GM23248 (cell line): ENCODE results near the gene YPEL4. TPM values are rescaled to one million over a fixed set of nuclear protein-coding genes. Genes with fewer than 3 reads are reported as not detected.
"Not testable (repeated sequence)": the region's sequence is repeated elsewhere in the genome, so short reads cannot be mapped to it uniquely, and the experiment has no call there.

Experiments
- DNase-seq: peaks from one replicate; pipeline ENCODE4 v3.0.0-alpha.2; 2015
- H2AFZ ChIP-seq: fragments of 200-600 bp; sonication (generic); 2 replicates; pipeline ENCODE4 v1.6.1; 2016; ENCODE audit warnings: antibody characterized with exemption
- H3F3A ChIP-seq: fragments of 200-600 bp; sonication (generic); 2 replicates; pipeline ENCODE4 v1.6.1; 2016; ENCODE audit warnings: mild to moderate bottlenecking, antibody characterized with exemption, mixed run types; ENCODE audit not compliant: insufficient read depth
- H3K27ac ChIP-seq: fragments of 200-600 bp; sonication (generic); 2 replicates; pipeline ENCODE4 v1.5.1; 2016; ENCODE audit warnings: mild to moderate bottlenecking
- H3K27me3 ChIP-seq: fragments of 200-600 bp; sonication (generic); replicated peaks from 2 replicates; pipeline ENCODE4 v1.6.1; 2016; ENCODE audit warnings: mild to moderate bottlenecking; ENCODE audit not compliant: insufficient read depth
- H3K36me3 ChIP-seq: fragments of 200-600 bp; sonication (generic); 2 replicates; pipeline ENCODE4 v1.6.1; 2016; ENCODE audit warnings: low read depth, mild to moderate bottlenecking
- H3K4me1 ChIP-seq: fragments of 200-600 bp; sonication (generic); 2 replicates; pipeline ENCODE4 v1.6.1; 2016; ENCODE audit warnings: mild to moderate bottlenecking; ENCODE audit not compliant: insufficient read depth
- H3K4me2 ChIP-seq: fragments of 200-600 bp; sonication (generic); one replicate; pipeline ENCODE4 v1.6.1; 2016; ENCODE audit warnings: mild to moderate bottlenecking; ENCODE audit not compliant: unreplicated experiment
- H3K4me3 ChIP-seq: fragments of 200-600 bp; sonication (generic); 2 replicates; pipeline ENCODE4 v1.5.1; 2016; ENCODE audit warnings: mild to moderate bottlenecking
- H3K79me2 ChIP-seq: fragments of 200-600 bp; sonication (generic); 2 replicates; pipeline ENCODE4 v1.6.1; 2016; ENCODE audit warnings: mild to moderate bottlenecking; ENCODE audit not compliant: insufficient read depth
- H3K9ac ChIP-seq: fragments of 200-600 bp; sonication (generic); 2 replicates; pipeline ENCODE4 v1.6.1; 2016; ENCODE audit warnings: mild to moderate bottlenecking
- H3K9me2 ChIP-seq: fragments of 200-600 bp; sonication (generic); 2 replicates; pipeline ENCODE4 v1.6.1; 2016; ENCODE audit warnings: mixed run types, mild to moderate bottlenecking, moderate library complexity; ENCODE audit not compliant: insufficient read depth
- H3K9me3 ChIP-seq: fragments of 200-600 bp; sonication (generic); one replicate; pipeline ENCODE4 v1.6.1; 2017; ENCODE audit warnings: low read depth
- H4K20me1 ChIP-seq: fragments of 200-600 bp; sonication (generic); 2 replicates; pipeline ENCODE4 v1.6.0; 2016; ENCODE audit not compliant: insufficient read depth
- EZH2 ChIP-seq: fragments of 200-600 bp; sonication (generic); IDR thresholded peaks from 2 replicates; pipeline ENCODE4 v1.6.1; 2018; ENCODE audit warnings: antibody characterized with exemption, mild to moderate bottlenecking; ENCODE audit not compliant: insufficient read depth, poor library complexity, severe bottlenecking
- EZH2phosphoT487 ChIP-seq: fragments of 200-600 bp; sonication (generic); IDR thresholded peaks from 2 replicates; pipeline ENCODE4 v1.6.1; 2018; ENCODE audit warnings: antibody characterized with exemption, moderate library complexity, mild to moderate bottlenecking, low read depth; ENCODE audit not compliant: insufficient read depth
- WGBS, 2 experiments: methylation state at CpG; one replicate each; pipeline ENCODE4 v1.1.6; 2015 to 2017; ENCODE audit warnings: low lambda C conversion rate in 2 of 2, low coverage in 1 of 2; ENCODE audit errors: missing lambda C conversion rate in 2 of 2; 5-methylcytosine and 5-hydroxymethylcytosine counted together
- in situ Hi-C: fragments of 300-500 bp; cut with MboI; formaldehyde crosslinking; loops from 2 replicates; pipeline ENCODE4 v1.15.0; 2020
- polyA plus RNA-seq: library from polyadenylated mRNA; unstranded; fragments of >200 nt; fragmentation: Nextera tagmentation; extraction: Ambion mirVana; gene quantifications from 2 replicates; pipeline ENCODE4 v1.2.1, GENCODE V29; 2016
- total RNA-seq: library from RNA; depleted of rRNA; stranded (reverse); fragments of >200 nt; shearing (Covaris generic); gene quantifications from 2 replicates; pipeline ENCODE4 v1.2.3, GENCODE V29; 2014

YPEL4 gene
- total and polyA plus RNA-seq, 2 experiments from 2014 or later, result 0.49 to 1.7 TPM

DNA sequence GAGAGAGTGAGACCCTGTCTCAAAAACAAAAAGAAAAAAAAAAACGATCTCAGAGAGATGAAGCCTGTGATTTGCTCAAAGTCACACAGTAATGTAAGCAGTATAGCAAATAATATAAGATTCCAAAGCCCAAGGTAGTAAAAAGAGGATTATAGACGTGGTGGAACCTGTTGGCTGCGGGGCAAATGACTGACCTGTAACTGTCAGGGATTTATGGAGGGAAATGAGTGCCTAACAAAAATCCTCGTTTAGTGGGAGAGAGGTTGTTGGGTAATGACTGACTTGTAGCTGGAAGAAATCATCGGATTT, 7.1 kb upstream of the YPEL4 start:
- H4K20me1 ChIP-seq, result no peaks in the 10 kb centered on the region
- H3K4me2 ChIP-seq, result peak overlapping the region; percentile 84
- no peaks in the 10 kb centered on the region for H3K27me3 ChIP-seq
- H3K27ac ChIP-seq, result peak overlapping the region; percentile 80
- no peaks in the 10 kb centered on the region; the same call in 1 of the 2 replicates for H3F3A ChIP-seq
- H3K9me2 ChIP-seq, result no peaks in the 10 kb centered on the region
- H3K36me3 ChIP-seq, result peaks cover 14% of the 10 kb centered on the region; the same call in 1 of the 2 replicates
- H3K9ac ChIP-seq, result peak overlapping the region; percentile 88
- TF ChIP-seq EZH2 (no peak), EZH2phosphoT487 (no peak)
- H2AFZ ChIP-seq, result peak overlapping the region; percentile 88
- WGBS, 2 experiments, result 12 to 13% methylated on average over 5 of the region's 5 CpGs
- no peak for DNase-seq
- peaks cover 43% of the 10 kb centered on the region for H3K79me2 ChIP-seq
- H3K4me3 ChIP-seq, result peak overlapping the region; percentile 90
- no peaks in the 10 kb centered on the region for H3K9me3 ChIP-seq
- in situ Hi-C loops, result no loop called here
- no peaks in the 10 kb centered on the region for H3K4me1 ChIP-seq

DNA sequence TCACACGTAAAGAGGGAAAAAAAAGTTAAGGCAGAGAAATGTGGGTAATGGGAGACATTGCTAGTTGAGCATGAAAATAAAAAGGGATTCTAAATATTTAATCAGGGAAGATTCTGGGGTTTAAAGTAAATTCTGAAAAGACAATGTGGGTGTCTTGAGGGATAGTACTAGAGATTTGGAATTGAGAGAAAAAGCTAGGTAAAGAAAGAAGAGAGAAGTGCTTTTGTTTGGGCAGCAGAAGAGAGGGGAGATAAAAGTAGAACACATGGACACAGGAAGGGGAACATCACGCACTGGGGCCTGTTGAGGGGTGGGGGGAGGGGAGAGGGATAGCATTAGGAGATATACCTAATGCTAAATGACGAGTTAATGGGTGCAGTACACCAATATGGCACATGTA, 3.5 kb upstream of the YPEL4 start:
- in situ Hi-C loops, result no loop called here
- no peak for TF ChIP-seq EZH2phosphoT487
- no peak for TF ChIP-seq EZH2
- WGBS, 2 experiments, result 45 to 55% methylated on average over 1 to 3 of the region's 3 CpGs

GRCh38 chr11:57652662-57653061, 3.0 kb upstream of the YPEL4 start:
- Histone ChIP-seq H3K9ac (peak overlapping the region; percentile 19; the same call in 1 of the 2 replicates), H2AFZ (peak overlapping the region; percentile 55), H3K36me3 (no peaks in the 10 kb centered on the region), H3F3A (peaks cover 11% of the 10 kb centered on the region), H3K79me2 (peaks cover under 1% of the 10 kb centered on the region), H3K4me2 (no peak overlapping the region), H3K27me3 (no peaks in the 10 kb centered on the region), H3K9me3 (no peaks in the 10 kb centered on the region), H3K27ac (no peak overlapping the region), H3K4me1 (peaks cover 19% of the 10 kb centered on the region), H3K4me3 (no peak overlapping the region), H3K9me2 (no peaks in the 10 kb centered on the region), H4K20me1 (no peaks in the 10 kb centered on the region)
- in situ Hi-C loops, result no loop called here
- DNase-seq, result peak; percentile 17
- no peak for TF ChIP-seq EZH2
- no peak for TF ChIP-seq EZH2phosphoT487
- WGBS, 2 experiments, result 52 to 54% methylated on average over 3 of the region's 3 CpGs

More for the DNA sequence above, 3.5 kb upstream of the YPEL4 start:
- Histone ChIP-seq H3K36me3 (no peaks in the 10 kb centered on the region), H3F3A (peaks cover 7% of the 10 kb centered on the region), H4K20me1 (no peaks in the 10 kb centered on the region), H3K27ac (no peak overlapping the region), H2AFZ (peak overlapping the region; percentile 55), H3K9ac (peak overlapping the region; percentile 19; the same call in 1 of the 2 replicates), H3K79me2 (peaks cover 6% of the 10 kb centered on the region), H3K4me2 (no peak overlapping the region), H3K9me3 (no peaks in the 10 kb centered on the region), H3K4me3 (no peak overlapping the region), H3K9me2 (no peaks in the 10 kb centered on the region), H3K4me1 (peaks cover 14% of the 10 kb centered on the region), H3K27me3 (no peaks in the 10 kb centered on the region)
- DNase-seq, result no peak

DNA sequence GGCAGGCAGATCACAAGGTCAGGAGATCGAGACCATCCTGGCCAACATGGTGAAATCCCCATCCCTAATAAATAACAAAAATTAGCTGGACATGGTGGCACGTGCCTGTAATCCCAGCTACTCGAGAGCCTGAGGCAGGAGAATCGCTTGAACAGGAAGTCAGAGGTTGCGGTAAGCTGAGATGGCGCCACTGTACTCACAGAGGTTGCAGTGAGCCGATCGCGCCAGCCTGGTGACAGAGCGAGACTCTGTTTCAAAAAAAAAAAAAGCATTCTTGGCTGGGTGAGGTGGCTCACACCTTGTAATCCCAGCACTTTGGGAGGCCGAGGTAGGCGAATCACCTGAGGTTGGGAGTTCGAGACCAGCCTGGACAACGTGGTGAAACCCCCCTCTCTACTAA, 2.5 kb upstream of the YPEL4 start:
- H3K9ac ChIP-seq, H3K79me2 ChIP-seq, DNase-seq, H3K9me2 ChIP-seq, H3K27me3 ChIP-seq, H3K4me3 ChIP-seq, H4K20me1 ChIP-seq, H2AFZ ChIP-seq, H3K27ac ChIP-seq, H3K36me3 ChIP-seq, H3K9me3 ChIP-seq, in situ Hi-C loops, H3K4me2 ChIP-seq: not testable (repeated sequence)
- 80 to 81% methylated on average over 14 of the region's 14 CpGs for WGBS, 2 experiments
- Histone ChIP-seq H3K4me1 (peaks cover 23% of the 10 kb centered on the region), H3F3A (peaks cover 11% of the 10 kb centered on the region)

GRCh38 chr11:57651408-57651807, 1.7 kb upstream of the YPEL4 start:
- no peaks in the 10 kb centered on the region for H4K20me1 ChIP-seq
- no peaks in the 10 kb centered on the region for H3K9me2 ChIP-seq
- in situ Hi-C loops, result no loop called here
- H3K4me1 ChIP-seq, result peaks cover 26% of the 10 kb centered on the region
- 50% methylated on average over 7 of the region's 7 CpGs for WGBS, 2 experiments
- no peak overlapping the region for H3K9ac ChIP-seq
- no peak for TF ChIP-seq EZH2
- no peak for TF ChIP-seq EZH2phosphoT487
- H3K27me3 ChIP-seq, result no peaks in the 10 kb centered on the region
- H3K9me3 ChIP-seq, result no peaks in the 10 kb centered on the region
- H3K36me3 ChIP-seq, result no peaks in the 10 kb centered on the region
- H3K79me2 ChIP-seq, result no peaks in the 10 kb centered on the region
- no peak overlapping the region for H3K27ac ChIP-seq
- DNase-seq, result no peak
- H3K4me2 ChIP-seq, result no peak overlapping the region
- H3K4me3 ChIP-seq, result no peak overlapping the region
- H3F3A ChIP-seq, result peaks cover 11% of the 10 kb centered on the region
- H2AFZ ChIP-seq, result no peak overlapping the region
